GM19043 (cell line): ENCODE measurements around the gene NUP214.
"Not testable (repeated sequence)": the region's sequence is repeated elsewhere in the genome, so short reads cannot be mapped to it uniquely, and the experiment has no call there.

Source experiments
- ATAC-seq: cut with Tn5 transposase; IDR thresholded peaks from one replicate; pipeline ENCODE4 v1.9.1; 2021; ENCODE audit warnings: low read depth; ENCODE audit not compliant: unreplicated experiment

The NUP214 gene

DNA sequence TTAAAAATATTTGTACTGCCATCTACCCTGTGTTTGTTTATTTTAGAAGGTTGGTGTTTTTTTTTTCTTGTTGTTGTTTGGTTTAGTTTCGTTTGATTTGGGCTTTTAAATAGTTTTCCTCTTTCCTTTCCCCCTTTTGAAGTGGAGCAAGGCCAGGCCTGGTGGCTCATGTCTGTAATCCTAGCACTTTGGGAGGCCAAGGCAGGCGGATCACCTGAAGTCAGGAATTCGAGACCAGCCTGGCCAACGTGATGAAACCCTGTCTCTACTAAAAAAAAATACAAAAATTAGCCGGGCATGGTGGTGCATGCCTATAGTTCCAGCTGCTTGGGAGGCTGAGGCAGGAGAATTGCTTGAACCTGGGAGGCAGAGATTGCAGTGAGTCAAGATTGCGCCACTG lies 65.6 kb downstream of the NUP214 start:
- not testable (repeated sequence) for ATAC-seq

GRCh38 chr9:131191857-131192256 lies 66.5 kb downstream of the NUP214 start:
- no peak for ATAC-seq

DNA sequence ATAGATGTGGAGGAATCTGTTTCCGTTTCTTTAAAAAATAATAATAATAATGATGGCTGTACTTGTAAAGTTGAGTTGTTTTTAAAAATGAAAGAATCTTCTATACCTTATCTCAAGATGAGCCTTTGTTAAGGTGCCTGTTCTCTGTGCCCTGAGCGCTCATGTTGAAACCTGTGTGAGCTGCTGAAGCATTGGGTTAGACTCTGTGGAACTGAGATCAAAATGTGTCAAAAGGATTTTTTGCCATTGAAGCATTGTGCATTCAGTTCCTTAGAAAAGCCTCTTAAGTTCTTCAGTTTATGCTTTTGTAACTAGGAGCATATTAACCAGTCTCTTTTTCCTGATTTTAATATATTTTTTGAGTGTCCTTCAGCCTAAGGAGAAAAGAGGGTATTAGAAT lies 67.7 kb downstream of the NUP214 start:
- no peak for ATAC-seq

GRCh38 chr9:131194762-131195161 lies 69.4 kb downstream of the NUP214 start:
- ATAC-seq: no peak

- no peak for ATAC-seq
Measured at GRCh38 chr9:131197160-131197911, 72.0 kb downstream of the NUP214 start.

DNA sequence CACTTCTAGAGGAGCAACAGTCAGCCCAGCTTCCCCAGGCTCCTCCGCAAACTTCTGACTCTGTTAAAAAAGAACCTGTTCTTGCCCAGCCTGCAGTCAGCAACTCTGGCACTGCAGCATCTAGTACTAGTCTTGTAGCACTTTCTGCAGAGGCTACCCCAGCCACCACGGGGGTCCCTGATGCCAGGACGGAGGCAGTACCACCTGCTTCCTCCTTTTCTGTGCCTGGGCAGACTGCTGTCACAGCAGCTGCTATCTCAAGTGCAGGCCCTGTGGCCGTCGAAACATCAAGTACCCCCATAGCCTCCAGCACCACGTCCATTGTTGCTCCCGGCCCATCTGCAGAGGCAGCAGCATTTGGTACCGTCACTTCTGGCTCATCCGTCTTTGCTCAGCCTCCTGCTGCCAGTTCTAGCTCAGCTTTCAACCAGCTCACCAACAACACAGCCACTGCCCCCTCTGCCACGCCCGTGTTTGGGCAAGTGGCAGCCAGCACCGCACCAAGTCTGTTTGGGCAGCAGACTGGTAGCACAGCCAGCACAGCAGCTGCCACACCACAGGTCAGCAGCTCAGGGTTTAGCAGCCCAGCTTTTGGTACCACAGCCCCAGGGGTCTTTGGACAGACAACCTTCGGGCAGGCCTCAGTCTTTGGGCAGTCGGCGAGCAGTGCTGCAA lies 72.8 kb downstream of the NUP214 start:
- no peak for ATAC-seq

GRCh38 chr9:131201856-131202255 lies 76.5 kb downstream of the NUP214 start:
- ATAC-seq: no peak

DNA sequence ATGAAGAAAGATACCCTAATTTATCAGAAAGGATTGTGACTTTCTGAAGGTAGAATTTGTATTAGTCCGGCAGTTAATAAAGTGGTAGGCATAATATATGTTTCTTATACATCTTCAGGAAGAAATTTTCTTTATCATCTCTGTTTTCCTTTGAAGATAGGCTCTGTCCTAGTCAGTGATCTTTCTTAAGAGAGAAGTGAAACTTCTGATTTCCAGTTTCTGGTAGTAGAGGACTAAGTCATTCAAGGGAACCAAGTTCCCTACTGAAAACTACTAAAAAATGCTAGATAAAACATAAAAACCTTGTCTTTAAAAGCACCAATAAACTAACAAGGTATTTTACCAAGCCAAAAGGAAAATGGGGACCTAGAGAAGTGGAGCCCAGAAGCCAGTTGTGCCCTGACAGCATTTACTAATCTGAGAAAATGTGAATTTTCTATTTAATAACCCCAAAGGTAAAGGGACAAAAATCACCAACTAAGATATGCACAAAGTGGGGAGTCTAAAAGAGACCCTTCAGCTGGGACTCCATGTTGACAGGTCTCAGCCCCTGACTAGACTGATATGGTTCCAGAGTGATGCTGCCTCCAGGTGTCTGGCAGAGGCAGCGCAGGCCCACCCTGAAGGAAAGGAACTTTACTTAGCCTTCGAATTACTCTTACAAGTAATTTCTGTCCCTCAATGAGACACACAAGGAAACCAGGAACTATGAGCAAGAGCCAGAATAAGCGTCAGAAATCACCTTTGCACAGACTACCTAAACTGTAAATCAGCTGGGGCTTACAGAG lies 78.2 kb downstream of the NUP214 start:
- no peak for ATAC-seq

DNA sequence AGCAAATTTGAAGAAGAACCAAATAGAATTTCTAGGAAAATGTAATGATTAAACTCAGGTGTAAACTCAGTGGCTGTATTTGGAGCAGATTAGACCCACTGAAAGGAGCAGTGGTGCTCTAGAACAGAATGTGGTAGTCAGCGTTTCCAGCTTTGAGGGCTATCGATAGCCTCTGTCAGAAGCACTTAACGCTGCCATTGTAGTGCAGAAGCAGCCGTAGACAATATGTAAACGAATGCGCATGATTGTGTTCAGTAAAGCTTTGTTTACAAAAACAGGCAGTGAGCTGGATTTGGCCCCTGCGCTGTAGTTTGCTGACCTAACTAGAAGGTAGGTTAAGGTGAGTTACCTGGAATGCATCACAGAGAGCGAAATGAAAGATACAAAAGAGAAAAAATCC lies 78.9 kb downstream of the NUP214 start:
- ATAC-seq: no peak

DNA sequence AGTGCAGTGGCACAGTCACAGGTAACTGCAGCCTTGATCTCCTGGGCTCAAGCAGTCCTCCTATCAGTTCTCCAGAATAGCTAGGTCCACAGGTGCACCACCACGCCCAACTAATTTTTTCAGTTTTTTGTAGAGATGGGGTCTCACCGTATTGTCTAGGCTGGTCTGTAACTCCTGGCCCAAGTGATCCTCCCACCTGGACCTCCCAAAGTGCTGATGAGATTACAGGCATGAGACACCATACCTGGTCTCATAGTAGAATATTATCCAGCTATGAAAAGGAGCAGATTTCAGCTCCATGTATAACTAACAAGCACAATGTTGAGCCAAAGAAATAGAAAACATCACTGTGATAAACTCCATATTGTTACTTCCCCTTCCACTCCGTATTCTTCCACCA lies 81.1 kb downstream of the NUP214 start:
- no peak for ATAC-seq

DNA sequence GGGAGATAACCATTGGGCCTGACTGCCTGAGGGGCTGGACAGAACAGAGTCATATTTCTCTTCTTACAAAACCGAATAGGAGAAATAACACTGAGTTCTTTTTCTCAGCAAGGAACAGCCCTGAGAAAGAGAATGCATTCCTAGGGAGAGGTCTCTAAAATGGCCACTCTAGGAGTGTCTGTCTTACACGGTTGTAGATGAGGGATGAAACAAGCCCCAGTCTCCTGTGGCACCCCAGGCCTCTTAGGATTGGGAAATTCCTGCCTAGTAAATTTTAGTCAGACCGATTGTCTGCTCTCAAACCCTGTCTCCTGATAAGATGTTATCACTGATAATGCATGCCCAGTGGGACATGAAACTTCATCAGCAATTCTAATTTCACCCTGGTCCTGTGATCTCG lies 86.5 kb downstream of the NUP214 start:
- not testable (repeated sequence) for ATAC-seq

- no peak for ATAC-seq
Measured at GRCh38 chr9:131214286-131214856, 89.0 kb downstream of the NUP214 start.

GRCh38 chr9:131214876-131215275 lies 89.5 kb downstream of the NUP214 start:
- ATAC-seq: no peak

GRCh38 chr9:131216806-131217205 lies 91.4 kb downstream of the NUP214 start:
- no peak for ATAC-seq

- ATAC-seq: no peak
Measured at GRCh38 chr9:131217331-131218031, 92.1 kb downstream of the NUP214 start.

DNA sequence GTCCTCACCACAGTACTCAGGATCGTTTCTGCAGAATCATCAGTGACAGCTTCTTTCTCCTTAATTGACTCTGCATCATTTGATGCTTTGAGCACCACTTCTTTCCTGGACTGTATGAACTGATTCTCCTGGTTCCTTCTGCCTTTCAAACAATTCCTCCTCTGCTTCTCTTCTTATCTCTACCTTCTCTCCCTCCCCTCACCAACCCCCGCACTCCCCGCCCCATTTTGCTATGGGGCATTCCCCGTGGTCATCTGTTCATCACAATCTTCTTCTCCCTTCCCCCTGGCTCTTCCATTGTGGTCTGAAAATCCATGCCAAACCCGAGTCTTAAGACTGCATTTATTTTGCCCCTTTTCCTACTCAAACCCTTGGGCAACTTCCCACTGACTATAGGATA lies 93.0 kb downstream of the NUP214 start:
- no peak for ATAC-seq

DNA sequence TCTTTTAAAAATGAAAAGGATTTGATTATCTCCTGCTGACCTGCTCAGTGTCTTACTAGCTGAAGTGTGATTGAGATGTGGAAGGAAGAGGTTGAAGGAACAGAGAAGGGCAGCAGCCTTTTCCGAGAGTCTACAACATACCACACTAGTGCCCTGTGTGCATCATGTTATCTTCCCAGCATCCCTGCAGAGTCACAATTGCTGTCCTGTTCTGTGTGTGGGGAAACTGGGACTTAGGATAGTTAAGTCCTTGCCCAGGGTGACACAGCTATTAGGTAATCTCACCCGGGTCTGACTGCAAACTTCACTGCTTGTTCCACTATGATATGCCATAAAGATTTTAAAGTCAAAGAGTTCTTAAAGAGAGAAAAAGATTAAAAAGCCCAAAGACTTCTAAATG lies 95.1 kb downstream of the NUP214 start:
- ATAC-seq: no peak

GRCh38 chr9:131222460-131222859 lies 97.1 kb downstream of the NUP214 start:
- ATAC-seq: no peak

- no peak for ATAC-seq
Measured at GRCh38 chr9:131226226-131226625, 100.8 kb downstream of the NUP214 start.

DNA sequence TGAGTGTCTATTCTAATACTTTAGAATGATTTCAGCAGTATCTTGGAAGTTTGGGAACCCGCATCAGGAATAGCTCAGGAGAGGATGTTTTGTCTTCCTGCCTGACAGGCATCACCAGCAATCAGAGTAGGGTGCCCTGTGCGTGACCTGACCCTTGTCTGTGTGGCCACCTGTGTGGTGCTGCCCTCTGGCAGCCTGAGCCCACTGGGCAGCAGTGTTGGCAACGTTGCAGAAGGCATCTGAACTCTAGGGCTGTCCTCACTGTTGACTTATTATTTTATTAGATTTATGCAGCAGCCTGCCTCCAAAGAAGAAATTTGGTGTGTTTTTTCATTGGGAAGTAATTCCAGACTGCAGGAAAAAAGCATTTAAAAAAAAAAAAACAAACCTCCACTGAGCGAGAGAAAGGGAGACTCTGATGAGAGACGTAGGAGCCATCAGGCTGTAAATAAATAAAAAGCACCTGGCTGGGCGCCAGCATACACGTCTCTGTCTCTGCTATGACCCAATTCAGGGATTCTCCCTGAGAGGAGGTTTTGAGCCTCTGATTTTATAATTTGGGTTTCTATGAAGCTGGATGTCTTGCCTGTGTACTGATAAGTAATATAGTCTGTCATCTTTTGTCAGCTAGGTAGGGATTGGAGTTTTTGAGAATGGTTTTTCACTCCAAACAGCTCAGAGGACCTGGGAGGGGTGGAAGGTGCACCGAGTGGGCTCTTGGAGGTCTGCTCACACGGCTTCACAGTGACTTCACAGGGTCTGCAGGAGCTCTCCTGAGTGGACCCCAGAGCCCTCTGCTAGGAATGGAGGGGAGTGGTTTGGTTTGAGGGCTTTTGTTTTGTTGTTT lies 101.9 kb downstream of the NUP214 start:
- no peak for ATAC-seq
